CD14-positive monocyte (primary cell): Measurements from ENCODE around the gene MEAF6. TPM values are rescaled to one million over a fixed set of nuclear protein-coding genes. Genes with fewer than 3 reads are reported as not detected.

Experiments used
- DNase-seq, 3 donors: peaks; one replicate each; pipeline ENCODE4 v3.0.0-alpha.2; 2011 to 2022
- H2AFZ ChIP-seq: 2 replicates; pipeline ENCODE4 v1.6.0; 2012; ENCODE audit warnings: mild to moderate bottlenecking, low read depth, low read length, inconsistent platforms; ENCODE audit not compliant: insufficient read depth, poor library complexity, severe bottlenecking
- H3K27ac ChIP-seq, 2 donors: 1 replicate in 1 of 2; 2 replicates in 1 of 2; pipeline ENCODE4 v1.5.1; 2012 to 2013; ENCODE audit warnings: low read length in 2 of 2, control low read depth in 1 of 2, inconsistent platforms in 1 of 2, low read depth in 1 of 2, mild to moderate bottlenecking in 1 of 2
- H3K27me3 ChIP-seq, 2 donors: one replicate each; pipeline versions ENCODE4 v1.6.0 to v1.6.1; 2011 to 2013; ENCODE audit warnings: low read length in 2 of 2; ENCODE audit not compliant: control insufficient read depth in 2 of 2, insufficient read depth in 2 of 2
- H3K36me3 ChIP-seq, 2 donors: replicated peaks in 1 of 2; 1 replicate in 1 of 2; 2 replicates in 1 of 2; pipeline versions ENCODE4 v1.5.1 to v1.6.1; 2012 to 2013; ENCODE audit warnings: low read length in 2 of 2, control low read depth in 1 of 2, inconsistent platforms in 1 of 2, mild to moderate bottlenecking in 1 of 2; ENCODE audit not compliant: insufficient read depth in 2 of 2, control insufficient read depth in 1 of 2
- H3K4me1 ChIP-seq, 2 donors: 1 replicate in 1 of 2; 2 replicates in 1 of 2; pipeline versions ENCODE4 v1.5.1 to v1.6.1; 2012 to 2013; ENCODE audit warnings: low read length in 2 of 2, control low read depth in 1 of 2, inconsistent platforms in 1 of 2, mild to moderate bottlenecking in 1 of 2, moderate library complexity in 1 of 2; ENCODE audit not compliant: insufficient read depth in 2 of 2, control insufficient read depth in 1 of 2
- H3K4me2 ChIP-seq: replicated peaks from 2 replicates; pipeline ENCODE3; 2012; ENCODE audit warnings: low read length, moderate library complexity, mild to moderate bottlenecking; ENCODE audit not compliant: poor library complexity, severe bottlenecking; ENCODE audit errors: extremely low read depth
- H3K4me3 ChIP-seq, 3 experiments: fragments of 200-600 bp in 1 of 3; sonication (generic) in 1 of 3; replicated peaks in 1 of 3; 1 replicate in 2 of 3; 2 replicates in 1 of 3; pipeline ENCODE4 v1.5.1; 2011 to 2013; ENCODE audit warnings: low read length in 3 of 3, mild to moderate bottlenecking in 3 of 3, control low read depth in 2 of 3, low read depth in 2 of 3, inconsistent platforms in 1 of 3, moderate library complexity in 1 of 3
- H3K79me2 ChIP-seq: 2 replicates; pipeline ENCODE4 v1.6.0; 2012; ENCODE audit warnings: mild to moderate bottlenecking, control low read depth, inconsistent platforms, low read length, moderate library complexity; ENCODE audit not compliant: insufficient read depth
- H3K9ac ChIP-seq: 2 replicates; pipeline ENCODE4 v1.6.0; 2017; ENCODE audit warnings: low read length, mild to moderate bottlenecking; ENCODE audit not compliant: insufficient read depth, poor library complexity, severe bottlenecking
- H3K9me3 ChIP-seq, 2 donors: replicated peaks in 1 of 2; 1 replicate in 1 of 2; 2 replicates in 1 of 2; pipeline versions ENCODE4 v1.5.1 to v1.6.1; 2012 to 2013; ENCODE audit warnings: low read length in 2 of 2, control low read depth in 1 of 2; ENCODE audit not compliant: control insufficient read depth in 1 of 2, insufficient read depth in 1 of 2
- H4K20me1 ChIP-seq: 2 replicates; pipeline ENCODE4 v1.6.0; 2012; ENCODE audit warnings: mild to moderate bottlenecking, low read length, control low read depth, moderate library complexity; ENCODE audit not compliant: insufficient read depth
- H3K27ac Mint-ChIP-seq, 7 donors: one replicate each; pipeline ENCODE4 v1.8.0; 2020; ENCODE audit warnings: mild to moderate bottlenecking in 7 of 7, mixed read lengths in 7 of 7, moderate library complexity in 6 of 7, inconsistent platforms in 2 of 7
- H3K27me3 Mint-ChIP-seq, 3 donors: one replicate each; pipeline ENCODE4 v1.8.0; 2021 to 2022; ENCODE audit warnings: low read depth in 3 of 3, mild to moderate bottlenecking in 3 of 3, mixed read lengths in 3 of 3, moderate library complexity in 3 of 3, inconsistent platforms in 1 of 3
- H3K36me3 Mint-ChIP-seq, 2 donors: one replicate each; pipeline ENCODE4 v1.8.0; 2020; ENCODE audit warnings: mixed read lengths in 2 of 2, inconsistent platforms in 1 of 2, mild to moderate bottlenecking in 1 of 2
- H3K4me1 Mint-ChIP-seq: one replicate; pipeline ENCODE4 v1.8.0; 2020; ENCODE audit warnings: mild to moderate bottlenecking, mixed read lengths
- H3K4me3 Mint-ChIP-seq, 2 donors: one replicate each; pipeline ENCODE4 v1.8.0; 2020; ENCODE audit warnings: mild to moderate bottlenecking in 2 of 2, mixed read lengths in 2 of 2, moderate library complexity in 1 of 2
- H3K9me3 Mint-ChIP-seq, 7 donors: one replicate each; pipeline ENCODE4 v1.8.0; 2020 to 2022; ENCODE audit warnings: mixed read lengths in 7 of 7, mild to moderate bottlenecking in 6 of 7, moderate library complexity in 6 of 7, inconsistent platforms in 2 of 7
- WGBS: methylation state at CpG from one replicate; pipeline ENCODE4 v1.1.5; 2013; ENCODE audit warnings: missing lambda C conversion rate; ENCODE audit not compliant: insufficient coverage; 5-methylcytosine and 5-hydroxymethylcytosine counted together
- intact Hi-C, 2 donors: fragments of 100-400 bp; cut with micrococcal nuclease; formaldehyde crosslinking; loops; one replicate each; pipeline versions ENCODE4 v1.15.0 to v1.15.1; 2023
- polyA plus RNA-seq, 3 donors: library from polyadenylated mRNA; depleted of rRNA in 1 of 3; unstranded in 2 of 3; stranded (reverse) in 1 of 3; fragments of 300-500 nt in 2 of 3; fragments of >200 nt in 1 of 3; fragmentation: Illumina TruSeq in 2 of 3; gene quantifications; 1 replicate in 2 of 3; 2 replicates in 1 of 3; pipeline ENCODE4 v1.2.3, GENCODE V29; 2012 to 2021
- TF ChIP-seq, protein P1 (sequence below): fragments of 200-600 bp; IDR thresholded peaks from one replicate; pipeline ENCODE4 v1.8.0; 2022; ENCODE audit warnings: antibody characterized with exemption, mild to moderate bottlenecking

MEAF6 gene
- polyA plus RNA-seq, 3 donors = 56.7 to 99.8 (median 79.2) TPM

DNA sequence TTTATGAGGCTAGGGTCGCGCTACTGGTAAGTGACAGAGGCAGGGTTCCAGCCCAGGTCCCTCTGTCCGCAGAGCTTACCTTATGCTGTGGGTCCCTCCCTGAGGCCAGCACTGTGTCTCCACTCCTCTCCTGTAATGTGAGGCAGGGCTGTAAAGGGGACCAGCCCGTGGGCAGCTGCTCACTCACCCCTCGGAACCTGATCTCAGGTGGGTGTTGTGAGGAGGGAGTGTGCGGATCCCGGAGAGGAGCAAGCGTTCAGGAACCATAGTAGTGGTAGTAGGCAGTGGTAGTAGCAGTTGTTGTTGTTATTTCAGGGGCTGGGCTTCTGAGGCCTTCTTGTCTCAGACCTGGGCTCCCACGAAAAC is 38.5 kb downstream of the MEAF6 start:
- Mint-ChIP-seq H3K27me3 (peaks cover 2 to 15% (median 7%) of the 10 kb centered on the region in 3 donors), H3K36me3 (peaks cover 29 to 30% of the 10 kb centered on the region in 2 donors), H3K27ac (peak overlapping the region; percentile 93 to 99 (median 98)), H3K9me3 (no peaks in the 10 kb centered on the region), H3K4me3 (peak overlapping the region; percentile 86 to 91), H3K4me1 (peaks cover 83% of the 10 kb centered on the region)
- Histone ChIP-seq H3K4me2 (peak overlapping the region; percentile 98), H3K36me3 (peaks cover 15 to 21% of the 10 kb centered on the region in 2 donors), H3K9ac (peak overlapping the region; percentile 92), H3K27ac (peak overlapping the region; percentile 96 to 99), H3K79me2 (peaks cover 66% of the 10 kb centered on the region), H2AFZ (no peak overlapping the region), H4K20me1 (peaks cover 63% of the 10 kb centered on the region), H3K4me1 (peaks cover 85 to 95% of the 10 kb centered on the region in 2 donors), H3K9me3 (no peaks in the 10 kb centered on the region), H3K4me3 (peak overlapping the region; percentile 79 to 98 (median 91)), H3K27me3 (no peaks in the 10 kb centered on the region)
- no peak for DNase-seq
- intact Hi-C loops = loop anchor here in 1 of 2 donors (10.0 kb wide), 1 partner anchor 1171 kb away; the partner anchor contains the start of gene SH3D21
- TF ChIP-seq, protein P1, sequence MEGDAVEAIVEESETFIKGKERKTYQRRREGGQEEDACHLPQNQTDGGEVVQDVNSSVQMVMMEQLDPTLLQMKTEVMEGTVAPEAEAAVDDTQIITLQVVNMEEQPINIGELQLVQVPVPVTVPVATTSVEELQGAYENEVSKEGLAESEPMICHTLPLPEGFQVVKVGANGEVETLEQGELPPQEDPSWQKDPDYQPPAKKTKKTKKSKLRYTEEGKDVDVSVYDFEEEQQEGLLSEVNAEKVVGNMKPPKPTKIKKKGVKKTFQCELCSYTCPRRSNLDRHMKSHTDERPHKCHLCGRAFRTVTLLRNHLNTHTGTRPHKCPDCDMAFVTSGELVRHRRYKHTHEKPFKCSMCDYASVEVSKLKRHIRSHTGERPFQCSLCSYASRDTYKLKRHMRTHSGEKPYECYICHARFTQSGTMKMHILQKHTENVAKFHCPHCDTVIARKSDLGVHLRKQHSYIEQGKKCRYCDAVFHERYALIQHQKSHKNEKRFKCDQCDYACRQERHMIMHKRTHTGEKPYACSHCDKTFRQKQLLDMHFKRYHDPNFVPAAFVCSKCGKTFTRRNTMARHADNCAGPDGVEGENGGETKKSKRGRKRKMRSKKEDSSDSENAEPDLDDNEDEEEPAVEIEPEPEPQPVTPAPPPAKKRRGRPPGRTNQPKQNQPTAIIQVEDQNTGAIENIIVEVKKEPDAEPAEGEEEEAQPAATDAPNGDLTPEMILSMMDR = no peak
- 91% methylated on average over 7 of the region's 9 CpGs for WGBS

DNA sequence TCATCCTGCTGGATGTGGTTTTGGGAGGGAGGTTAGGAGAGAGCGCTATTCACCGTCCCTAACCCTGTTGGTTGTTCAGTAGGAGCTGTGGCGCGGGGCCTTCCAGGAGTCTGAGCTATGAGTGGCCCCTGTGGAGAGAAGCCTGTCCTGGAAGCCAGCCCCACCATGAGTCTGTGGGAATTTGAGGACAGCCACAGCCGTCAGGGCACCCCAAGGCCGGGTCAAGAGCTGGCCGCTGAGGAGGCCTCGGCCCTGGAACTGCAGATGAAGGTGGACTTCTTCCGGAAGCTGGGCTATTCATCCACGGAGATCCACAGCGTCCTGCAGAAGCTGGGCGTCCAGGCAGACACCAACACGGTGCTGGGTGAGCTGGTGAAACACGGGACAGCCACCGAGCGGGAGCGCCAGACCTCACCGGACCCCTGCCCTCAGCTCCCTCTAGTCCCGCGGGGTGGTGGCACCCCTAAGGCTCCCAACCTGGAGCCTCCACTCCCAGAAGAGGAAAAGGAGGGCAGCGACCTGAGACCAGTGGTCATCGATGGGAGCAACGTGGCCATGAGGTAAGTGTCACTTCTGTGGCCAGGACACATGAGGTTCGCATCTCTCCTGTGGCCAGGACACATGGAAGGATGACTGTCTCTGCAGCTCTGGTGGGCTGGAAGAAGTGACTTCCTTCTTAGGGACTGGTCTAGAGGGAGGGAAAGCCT is 39.0 kb downstream of the MEAF6 start:
- H3K4me3 Mint-ChIP-seq = peak overlapping the region; percentile 86 to 91
- H3K27me3 ChIP-seq = no peaks in the 10 kb centered on the region
- H3K4me3 ChIP-seq = peak overlapping the region; percentile 79 to 98 (median 91)
- H4K20me1 ChIP-seq = peaks cover 57% of the 10 kb centered on the region
- peak overlapping the region; percentile 96 to 99 for H3K27ac ChIP-seq
- 84% methylated on average over 24 of the region's 24 CpGs for WGBS
- H3K4me1 ChIP-seq = peaks cover 83 to 89% of the 10 kb centered on the region in 2 donors
- TF ChIP-seq, protein P1 = no peak
- H3K36me3 ChIP-seq = peaks cover 10 to 15% of the 10 kb centered on the region in 2 donors
- peaks cover 24 to 25% of the 10 kb centered on the region in 2 donors for H3K36me3 Mint-ChIP-seq
- H3K9ac ChIP-seq = peak overlapping the region; percentile 92
- H3K27me3 Mint-ChIP-seq = peaks cover 2 to 15% (median 7%) of the 10 kb centered on the region in 3 donors
- peaks cover 81% of the 10 kb centered on the region for H3K4me1 Mint-ChIP-seq
- H3K27ac Mint-ChIP-seq = peak overlapping the region; percentile 79 to 99 (median 98)
- H3K9me3 Mint-ChIP-seq = no peaks in the 10 kb centered on the region
- H2AFZ ChIP-seq = no peak overlapping the region
- H3K4me2 ChIP-seq = peak overlapping the region; percentile 98
- peaks cover 61% of the 10 kb centered on the region for H3K79me2 ChIP-seq
- peak in 1 of 3 donors; percentile 31 for DNase-seq
- intact Hi-C loops = loop anchor here in 1 of 2 donors (10.0 kb wide), 1 partner anchor 1171 kb away; the partner anchor contains the start of gene SH3D21
- no peaks in the 10 kb centered on the region for H3K9me3 ChIP-seq
